ENCODE data around the gene ARHGAP32. TPM values are rescaled to one million over a fixed set of nuclear protein-coding genes. Genes with fewer than 3 reads are reported as not detected.

The ARHGAP32 gene
- total RNA-seq, 3 donors from 2014 or later, result 19.8 to 56.6 (median 37.4) TPM

DNA sequence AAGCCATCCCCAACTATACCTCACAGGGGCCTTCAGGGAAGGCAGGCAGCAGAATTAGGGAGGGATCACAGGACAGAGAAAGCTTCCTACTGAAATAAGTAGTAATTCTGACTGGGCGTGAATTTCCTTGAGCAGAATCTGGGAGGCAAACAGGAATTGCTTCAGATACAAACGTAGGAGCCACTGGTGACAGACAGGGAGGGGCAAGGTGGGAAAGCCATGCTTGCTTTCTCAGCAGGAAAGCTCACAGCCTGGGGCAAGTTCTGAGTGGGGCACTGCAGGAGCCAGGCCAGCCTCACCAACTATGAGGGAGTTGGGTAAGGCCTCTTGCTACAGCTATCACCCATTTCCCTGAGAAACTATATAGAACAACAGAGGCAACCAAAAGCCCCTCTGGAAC is 43.6 kb downstream of the ARHGAP32 start:
- DNase-seq (ENCODE audit: low spot score in 2 of 2), result no peak

DNA sequence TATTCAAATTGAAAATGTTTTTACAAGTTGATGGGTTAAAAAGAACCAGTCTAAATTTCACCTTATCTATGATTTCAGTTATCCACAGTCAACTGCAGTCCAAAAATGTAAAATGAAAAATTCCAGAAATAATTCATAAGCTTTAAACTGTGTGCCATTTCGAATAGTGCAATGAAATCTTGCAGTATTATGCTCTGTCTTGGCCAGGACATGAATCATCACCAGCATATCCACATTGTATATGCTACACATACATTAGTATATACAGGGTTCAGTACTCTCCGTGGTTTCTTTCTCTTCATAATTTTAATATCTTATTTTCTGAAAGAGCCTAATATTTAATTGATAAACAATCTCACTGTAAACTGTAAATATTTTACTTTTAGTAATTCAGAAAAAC is 45.9 kb downstream of the ARHGAP32 start:
- H3K27me3 ChIP-seq, result no peaks in the 10 kb centered on the region
- TF ChIP-seq POLR2AphosphoS5 (IDR thresholded peaks at IDR 0.05) (no peak), POLR2A (IDR thresholded peaks at IDR 0.05) (no peak)
- TF ChIP-seq, protein P1, sequence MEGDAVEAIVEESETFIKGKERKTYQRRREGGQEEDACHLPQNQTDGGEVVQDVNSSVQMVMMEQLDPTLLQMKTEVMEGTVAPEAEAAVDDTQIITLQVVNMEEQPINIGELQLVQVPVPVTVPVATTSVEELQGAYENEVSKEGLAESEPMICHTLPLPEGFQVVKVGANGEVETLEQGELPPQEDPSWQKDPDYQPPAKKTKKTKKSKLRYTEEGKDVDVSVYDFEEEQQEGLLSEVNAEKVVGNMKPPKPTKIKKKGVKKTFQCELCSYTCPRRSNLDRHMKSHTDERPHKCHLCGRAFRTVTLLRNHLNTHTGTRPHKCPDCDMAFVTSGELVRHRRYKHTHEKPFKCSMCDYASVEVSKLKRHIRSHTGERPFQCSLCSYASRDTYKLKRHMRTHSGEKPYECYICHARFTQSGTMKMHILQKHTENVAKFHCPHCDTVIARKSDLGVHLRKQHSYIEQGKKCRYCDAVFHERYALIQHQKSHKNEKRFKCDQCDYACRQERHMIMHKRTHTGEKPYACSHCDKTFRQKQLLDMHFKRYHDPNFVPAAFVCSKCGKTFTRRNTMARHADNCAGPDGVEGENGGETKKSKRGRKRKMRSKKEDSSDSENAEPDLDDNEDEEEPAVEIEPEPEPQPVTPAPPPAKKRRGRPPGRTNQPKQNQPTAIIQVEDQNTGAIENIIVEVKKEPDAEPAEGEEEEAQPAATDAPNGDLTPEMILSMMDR (IDR thresholded peaks at IDR 0.05), result no peak
- no peaks in the 10 kb centered on the region for H3K4me1 ChIP-seq
- no peak overlapping the region for H3K4me3 ChIP-seq
- no peak for DNase-seq (ENCODE audit: low spot score in 2 of 2)
- intact Hi-C loops (cut with DNase I; ENCODE audit: low total_unique reads), result no loop called here
- H3K27ac ChIP-seq, result no peak overlapping the region
- peaks cover 5 to 7% of the 10 kb centered on the region in 2 donors for H3K9me3 ChIP-seq
- no peaks in the 10 kb centered on the region for H3K36me3 ChIP-seq

More for the DNA sequence above, 43.6 kb downstream of the ARHGAP32 start:
- Histone ChIP-seq H3K27ac (no peak overlapping the region), H3K4me1 (no peaks in the 10 kb centered on the region), H3K9me3 (peaks cover 11 to 14% of the 10 kb centered on the region in 2 donors), H3K36me3 (no peaks in the 10 kb centered on the region), H3K27me3 (no peaks in the 10 kb centered on the region), H3K4me3 (no peak overlapping the region)
- TF ChIP-seq POLR2A (IDR thresholded peaks at IDR 0.05) (no peak), POLR2AphosphoS5 (IDR thresholded peaks at IDR 0.05) (no peak)
- TF ChIP-seq, protein P1 (IDR thresholded peaks at IDR 0.05), result no peak
- intact Hi-C loops (cut with DNase I; ENCODE audit: low total_unique reads), result no loop called here

DNA sequence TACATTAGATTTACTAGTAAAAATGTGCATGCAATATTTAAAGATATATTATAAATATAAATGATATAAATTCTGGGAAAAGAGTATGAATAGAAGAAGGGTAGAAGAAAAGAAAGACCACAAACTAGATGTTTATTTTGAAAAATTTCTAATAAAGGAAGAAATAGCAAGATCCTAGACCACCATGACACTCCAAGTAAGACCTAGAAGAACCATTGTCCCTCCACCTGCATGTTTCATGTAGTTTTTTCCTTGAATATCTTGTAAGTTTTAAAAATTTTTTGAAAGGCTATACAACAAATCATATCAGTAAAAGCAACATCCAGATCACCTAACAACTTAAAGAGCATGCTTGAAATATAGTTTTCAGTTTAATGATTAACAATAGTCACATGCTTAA is 46.8 kb downstream of the ARHGAP32 start:
- H3K4me3 ChIP-seq, result no peak overlapping the region
- no peak for TF ChIP-seq POLR2AphosphoS5 (IDR thresholded peaks at IDR 0.05)
- TF ChIP-seq, protein P1 (IDR thresholded peaks at IDR 0.05), result no peak
- no peak for TF ChIP-seq POLR2A (IDR thresholded peaks at IDR 0.05)
- H3K36me3 ChIP-seq, result no peaks in the 10 kb centered on the region
- no peaks in the 10 kb centered on the region for H3K27me3 ChIP-seq
- intact Hi-C loops (cut with DNase I; ENCODE audit: low total_unique reads), result no loop called here
- no peaks in the 10 kb centered on the region for H3K4me1 ChIP-seq
- DNase-seq (ENCODE audit: low spot score in 2 of 2), result no peak
- H3K27ac ChIP-seq, result no peak overlapping the region
- H3K9me3 ChIP-seq, result peaks cover 0 to 3% of the 10 kb centered on the region in 2 donors

DNA sequence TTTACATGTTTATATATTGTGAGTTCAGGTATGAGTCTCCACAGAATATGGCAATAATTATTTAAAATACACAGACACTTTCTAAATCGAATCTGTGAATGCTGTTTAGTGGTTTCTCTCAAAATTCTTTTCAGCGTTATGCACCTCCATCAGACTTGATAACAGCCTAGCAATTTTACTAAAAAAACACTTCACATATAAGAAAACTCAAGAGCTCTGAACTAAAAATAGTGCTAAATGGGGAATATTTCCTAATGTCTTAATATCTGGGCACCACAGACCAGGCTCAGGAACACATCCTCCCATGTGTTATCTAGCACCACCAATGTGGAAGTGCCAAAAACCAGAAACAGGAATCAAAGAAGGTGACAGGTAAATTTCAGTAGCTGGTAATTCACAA is 47.9 kb downstream of the ARHGAP32 start:
- H3K27ac ChIP-seq, result no peak overlapping the region
- TF ChIP-seq POLR2AphosphoS5 (IDR thresholded peaks at IDR 0.05) (no peak), POLR2A (IDR thresholded peaks at IDR 0.05) (no peak)
- TF ChIP-seq, protein P1 (IDR thresholded peaks at IDR 0.05), result no peak

DNA sequence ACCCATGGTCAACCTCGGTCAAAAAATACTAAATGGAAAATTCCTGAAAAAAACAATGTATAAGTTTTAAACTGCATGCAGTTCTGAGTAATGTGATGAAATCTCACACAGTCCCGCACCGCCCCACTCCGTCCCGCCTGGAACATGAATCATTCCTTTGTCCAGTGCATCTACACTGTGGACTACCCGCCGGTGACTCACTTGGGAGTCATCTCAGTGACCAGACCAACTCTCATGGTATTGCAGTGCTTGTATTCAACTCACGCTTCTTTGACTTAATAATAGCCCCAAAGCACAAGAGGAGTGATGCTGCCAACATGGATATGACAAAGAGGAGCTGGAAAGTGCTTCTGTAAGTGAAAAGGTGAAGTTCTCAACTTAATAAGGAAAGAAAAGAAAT is 48.8 kb downstream of the ARHGAP32 start:
- Histone ChIP-seq H3K4me1 (no peaks in the 10 kb centered on the region), H3K4me3 (no peak overlapping the region), H3K9me3 (no peaks in the 10 kb centered on the region), H3K36me3 (no peaks in the 10 kb centered on the region), H3K27ac (peak overlapping the region; percentile 3 to 30), H3K27me3 (no peaks in the 10 kb centered on the region)
- TF ChIP-seq POLR2AphosphoS5 (IDR thresholded peaks at IDR 0.05), result peak in 1 of 3 donors; percentile 78
- no peak for TF ChIP-seq POLR2A (IDR thresholded peaks at IDR 0.05)
- TF ChIP-seq, protein P1 (IDR thresholded peaks at IDR 0.05), result no peak
- peak in 1 of 2 donors; percentile 71 for DNase-seq (ENCODE audit: low spot score in 2 of 2)
- intact Hi-C loops (cut with DNase I; ENCODE audit: low total_unique reads), result no loop called here

More for the DNA sequence above, 47.9 kb downstream of the ARHGAP32 start:
- no peak for DNase-seq (ENCODE audit: low spot score in 2 of 2)
- intact Hi-C loops (cut with DNase I; ENCODE audit: low total_unique reads), result no loop called here
- no peaks in the 10 kb centered on the region for H3K36me3 ChIP-seq
- H3K27me3 ChIP-seq, result no peaks in the 10 kb centered on the region
- H3K4me3 ChIP-seq, result no peak overlapping the region
- no peaks in the 10 kb centered on the region for H3K9me3 ChIP-seq
- H3K4me1 ChIP-seq, result no peaks in the 10 kb centered on the region

All from breast epithelium (tissue), 4 donors.